HG03103 (cell line): ENCODE measurements around the gene ZNF431.
"Not testable (repeated sequence)": the region's sequence is repeated elsewhere in the genome, so short reads cannot be mapped to it uniquely, and the experiment has no call there.

ENCODE experiments used
- ATAC-seq: cut with Tn5 transposase; IDR thresholded peaks from one replicate; pipeline ENCODE4 v1.9.1; 2021; ENCODE audit warnings: low read depth; ENCODE audit not compliant: unreplicated experiment

ZNF431 gene

DNA sequence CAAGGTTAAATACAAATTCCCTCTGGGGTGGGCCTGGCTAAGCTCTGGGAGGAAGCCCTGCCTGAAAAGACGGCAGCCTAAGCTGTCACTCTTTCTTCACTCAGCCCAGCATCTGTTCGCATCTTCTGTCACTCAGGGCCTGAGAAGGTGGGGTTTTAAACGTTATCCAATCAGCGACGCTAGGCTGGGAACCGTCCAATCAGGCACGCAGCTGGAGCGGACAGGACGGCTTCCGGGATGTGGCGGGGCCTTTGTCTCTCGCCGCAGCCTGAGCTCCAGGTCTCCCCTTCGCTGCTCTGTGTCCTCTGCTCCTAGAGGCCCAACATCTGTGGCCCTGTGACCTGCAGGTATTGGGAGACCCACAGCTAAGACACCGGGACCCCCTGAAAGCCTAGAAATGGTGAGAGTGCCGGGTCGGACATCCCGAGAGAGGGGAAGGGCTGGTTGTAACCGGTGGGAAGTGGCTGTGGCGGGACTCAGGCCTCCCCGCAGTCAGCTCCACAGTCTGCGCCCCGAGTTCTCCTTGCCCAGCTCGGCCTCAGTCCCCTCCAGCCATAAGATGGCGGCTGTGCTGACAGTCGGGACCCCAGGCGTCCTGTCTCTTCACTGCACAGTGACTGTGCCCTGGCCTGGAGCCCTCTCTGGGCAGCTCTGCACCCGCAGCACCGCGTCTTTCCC, at the start of gene ZNF431:
Gene ZNF431, plus strand, starts transcription at position 254 of the 678 bp plus-strand sequence. Its CDS starts 144 bp downstream, at position 398.
- ATAC-seq, result peak; percentile 98

DNA sequence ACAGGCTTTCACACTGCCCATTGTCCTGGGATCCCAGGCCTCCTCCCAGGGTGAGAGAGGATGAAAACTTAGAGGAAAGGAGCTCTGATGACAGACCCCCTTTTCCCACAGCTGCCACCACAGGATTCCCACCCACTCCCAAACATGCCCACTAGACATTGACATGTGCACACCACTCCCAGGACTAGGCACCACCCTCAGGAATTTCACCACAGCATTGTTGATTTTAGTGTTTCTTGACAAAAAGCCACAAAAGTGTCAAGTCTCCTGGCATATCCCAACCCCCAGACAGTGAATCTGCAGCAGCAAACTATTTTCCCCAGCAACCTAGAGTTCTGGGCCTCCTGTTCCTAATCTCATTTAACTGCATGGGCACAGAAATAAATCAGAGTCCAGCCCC, 49.7 kb upstream of the ZNF431 start:
- no peak for ATAC-seq

DNA sequence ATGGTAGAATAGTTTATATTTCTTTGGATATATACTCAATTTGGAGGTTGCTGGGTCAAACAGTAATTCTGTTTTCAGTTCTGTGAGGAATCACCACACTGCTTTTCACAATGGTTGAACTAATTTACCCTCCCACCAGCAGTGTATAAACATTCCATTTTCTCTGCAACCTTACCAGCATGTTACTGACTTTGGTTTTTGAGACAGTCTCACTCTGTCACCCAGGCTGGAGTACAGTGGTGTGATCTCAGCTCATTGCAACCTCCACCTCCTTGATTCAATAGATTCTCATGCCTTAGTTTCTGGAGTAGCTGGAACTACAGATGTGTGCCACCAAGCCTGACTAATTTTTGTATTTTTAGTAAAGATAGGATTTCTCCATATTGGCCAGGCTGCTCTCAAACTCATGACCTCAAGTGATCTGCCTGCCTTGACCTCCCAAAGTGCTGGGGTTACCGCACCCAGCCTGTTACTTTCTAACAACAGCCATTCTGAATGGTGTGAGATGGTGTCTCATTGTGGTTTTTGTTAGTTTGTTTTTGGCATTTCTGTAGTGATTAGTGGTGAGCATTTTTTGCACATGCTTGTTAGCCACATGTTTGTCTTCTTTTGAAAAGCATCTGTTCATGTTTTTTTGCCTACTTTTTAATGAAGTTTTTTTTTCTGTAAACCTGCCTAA, 47.4 kb upstream of the ZNF431 start:
- no peak for ATAC-seq

DNA sequence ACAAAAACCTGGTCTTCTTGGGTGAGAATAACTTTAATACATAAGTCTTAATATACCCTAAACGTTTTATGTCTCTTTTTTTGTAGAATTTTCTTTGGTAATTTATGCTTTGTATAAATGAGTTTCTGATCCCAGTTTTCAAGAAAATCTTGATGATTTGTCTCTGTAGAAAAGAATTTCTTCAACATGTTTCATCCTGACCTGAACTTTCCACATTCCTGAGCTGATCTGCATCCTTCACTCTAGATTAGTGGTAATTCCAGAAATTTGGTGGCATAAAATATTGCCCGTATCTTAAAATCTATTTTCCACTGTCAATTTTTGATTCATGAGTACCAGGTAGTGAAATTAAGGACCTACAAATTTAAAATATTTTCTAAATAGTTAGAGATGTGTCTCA, 43.5 kb upstream of the ZNF431 start:
- no peak for ATAC-seq

DNA sequence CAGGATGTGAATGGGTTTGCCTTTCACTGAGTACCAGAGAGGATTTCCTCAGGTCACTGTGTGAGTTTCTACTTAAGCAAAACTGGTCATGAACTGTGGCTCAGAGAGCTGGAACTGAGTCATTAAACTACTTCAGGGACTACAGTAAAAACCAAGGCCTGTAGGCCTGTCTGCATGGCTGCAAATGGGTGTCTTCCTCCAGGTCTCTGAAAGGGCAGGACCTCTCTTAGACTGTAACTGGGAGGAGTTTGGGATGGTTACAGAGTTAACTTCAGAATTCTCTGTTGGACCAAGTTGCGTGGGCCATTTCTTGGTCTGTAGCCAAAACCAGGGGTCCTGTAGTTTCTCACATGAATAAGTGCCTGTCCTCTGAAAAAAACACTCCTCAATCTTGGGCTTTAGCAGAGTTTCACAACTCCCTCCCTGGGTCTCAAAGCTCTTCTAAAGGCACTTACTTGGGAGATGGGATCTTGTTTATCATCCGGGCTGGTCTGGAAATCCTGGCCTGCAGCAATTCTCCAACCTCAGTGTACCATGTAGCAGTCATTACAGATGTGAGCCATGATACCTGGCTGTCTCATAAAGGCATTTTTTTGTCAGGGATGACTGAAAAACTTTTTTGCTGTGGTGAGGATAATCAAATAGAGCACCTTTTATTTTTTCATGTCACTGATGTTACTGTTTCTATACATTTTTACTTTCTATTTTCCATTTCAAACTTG, 40.2 kb upstream of the ZNF431 start:
- ATAC-seq, result no peak

DNA sequence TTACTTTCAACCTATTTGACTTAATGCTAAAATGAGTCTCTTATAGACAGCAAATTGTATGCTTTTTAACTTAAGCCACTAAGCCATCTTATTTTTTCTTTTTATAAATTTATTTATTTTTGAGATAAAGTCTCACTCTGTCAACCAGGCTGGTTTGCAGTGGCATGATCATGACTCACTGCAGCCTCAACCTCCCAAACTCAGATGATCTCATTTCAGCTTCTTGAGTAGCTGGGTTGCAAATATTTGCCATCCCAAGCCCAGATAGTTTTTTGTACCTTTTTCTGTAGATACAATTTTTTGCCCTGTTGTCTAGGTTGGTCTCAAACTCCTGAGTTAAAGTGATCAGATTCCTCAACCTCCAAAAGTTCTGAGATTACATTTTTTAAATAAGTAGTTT, 32.7 kb upstream of the ZNF431 start:
- ATAC-seq, result no peak

DNA sequence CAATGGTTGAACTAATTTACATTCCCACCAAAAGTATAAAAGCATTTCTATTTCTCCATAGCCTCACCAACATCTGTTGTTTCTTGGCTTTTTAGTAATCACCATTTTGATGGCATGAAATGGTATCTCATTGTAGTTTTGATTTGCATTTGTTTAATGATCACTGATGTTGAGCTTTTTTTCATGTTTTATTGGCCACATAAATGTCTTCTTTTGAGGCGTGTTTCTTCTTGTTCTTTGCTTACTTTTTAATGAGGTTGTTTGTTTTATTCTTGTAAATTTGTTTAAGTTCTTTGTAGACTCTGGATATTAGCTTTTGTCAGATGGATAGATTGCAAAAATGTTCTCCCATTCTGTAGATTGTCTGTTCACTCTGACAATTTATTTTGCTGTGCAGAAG, 31.7 kb upstream of the ZNF431 start:
- no peak for ATAC-seq

DNA sequence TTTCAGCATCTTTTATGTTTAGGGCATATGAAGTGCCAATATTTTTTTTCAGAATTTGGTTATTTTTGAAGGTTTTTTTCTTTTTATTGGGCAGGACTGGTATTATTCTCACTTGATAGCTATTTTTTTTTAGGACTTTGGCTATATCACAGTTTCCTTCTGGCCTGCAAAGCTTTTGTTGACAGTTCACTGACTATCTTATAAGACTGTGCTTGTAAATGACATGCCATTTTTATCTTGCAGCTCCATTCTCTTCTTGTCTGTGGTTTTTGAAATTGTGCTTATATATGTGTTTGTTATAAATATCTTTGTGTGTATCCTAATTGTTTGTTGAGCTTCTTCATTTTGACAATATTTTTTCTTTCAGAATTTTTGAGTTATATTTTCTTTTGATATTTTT, 26.4 kb upstream of the ZNF431 start:
- ATAC-seq, result no peak

DNA sequence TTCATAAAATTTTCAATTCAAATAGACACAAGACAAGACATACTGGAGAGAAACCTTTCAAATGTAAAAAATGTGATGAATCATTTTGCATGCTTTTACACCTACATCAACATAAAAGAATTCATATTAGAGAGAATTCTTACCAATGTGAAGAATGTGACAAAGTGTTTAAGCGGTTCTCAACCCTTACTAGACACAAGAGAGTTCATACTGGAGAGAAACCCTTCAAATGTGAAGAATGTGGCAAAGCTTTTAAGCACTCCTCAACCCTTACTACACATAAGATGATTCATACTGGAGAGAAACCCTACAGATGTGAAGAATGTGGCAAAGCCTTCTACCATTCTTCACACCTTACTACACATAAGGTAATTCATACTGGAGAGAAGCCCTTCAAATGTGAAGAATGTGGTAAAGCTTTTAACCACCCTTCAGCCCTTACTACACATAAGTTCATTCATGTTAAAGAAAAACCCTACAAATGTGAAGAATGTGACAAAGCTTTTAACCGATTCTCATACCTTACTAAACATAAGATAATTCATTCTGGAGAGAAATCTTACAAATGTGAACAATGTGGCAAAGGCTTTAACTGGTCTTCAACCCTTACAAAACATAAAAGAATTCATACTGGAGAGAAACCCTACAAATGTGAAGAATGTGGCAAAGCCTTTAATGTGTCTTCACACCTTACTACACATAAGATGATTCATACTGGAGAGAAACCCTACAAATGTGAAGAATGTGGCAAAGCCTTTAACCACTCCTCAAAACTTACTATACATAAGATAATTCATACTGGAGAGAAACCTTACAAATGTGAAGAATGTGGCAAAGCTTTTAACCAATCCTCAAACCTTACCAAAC, 24.6 kb upstream of the ZNF431 start:
- ATAC-seq, result no peak

DNA sequence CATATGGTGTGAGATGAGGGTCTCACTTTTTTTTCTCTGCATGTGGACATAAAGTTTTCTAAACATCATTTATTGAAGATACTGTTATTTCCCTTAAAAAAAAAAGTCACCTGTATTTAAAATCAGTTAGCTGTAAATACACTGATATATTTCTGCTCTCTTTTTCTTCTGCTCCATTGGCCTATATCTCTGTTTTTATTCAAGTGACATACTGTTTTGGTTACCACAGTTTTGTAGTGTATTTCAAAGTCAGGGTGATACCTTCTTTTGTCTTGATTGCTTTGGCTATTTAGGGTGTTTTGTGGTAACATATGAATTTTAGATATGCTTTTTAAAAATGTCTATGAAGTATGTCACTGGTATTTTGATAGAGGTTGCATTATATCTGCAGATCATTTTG, 15.8 kb upstream of the ZNF431 start:
- no peak for ATAC-seq

DNA sequence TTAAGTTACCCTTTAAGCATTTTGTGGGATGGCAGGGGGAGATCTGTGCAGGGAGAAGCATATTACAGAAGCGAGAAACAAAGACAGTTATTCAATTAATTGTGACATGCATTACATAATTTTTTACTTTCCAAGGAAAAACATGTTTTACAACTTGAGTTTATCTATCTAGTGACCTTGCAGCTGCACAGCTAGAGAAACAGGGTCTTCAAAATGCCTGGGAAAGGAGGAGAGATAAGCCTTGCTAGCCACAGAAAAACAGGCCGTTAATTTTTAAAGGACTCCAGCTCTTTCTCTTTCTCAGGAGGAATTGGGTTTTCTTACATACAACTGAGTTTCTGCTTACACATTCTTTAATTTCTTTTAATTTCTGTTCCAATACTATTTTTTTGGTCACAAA, 14.8 kb upstream of the ZNF431 start:
- ATAC-seq, result no peak

DNA sequence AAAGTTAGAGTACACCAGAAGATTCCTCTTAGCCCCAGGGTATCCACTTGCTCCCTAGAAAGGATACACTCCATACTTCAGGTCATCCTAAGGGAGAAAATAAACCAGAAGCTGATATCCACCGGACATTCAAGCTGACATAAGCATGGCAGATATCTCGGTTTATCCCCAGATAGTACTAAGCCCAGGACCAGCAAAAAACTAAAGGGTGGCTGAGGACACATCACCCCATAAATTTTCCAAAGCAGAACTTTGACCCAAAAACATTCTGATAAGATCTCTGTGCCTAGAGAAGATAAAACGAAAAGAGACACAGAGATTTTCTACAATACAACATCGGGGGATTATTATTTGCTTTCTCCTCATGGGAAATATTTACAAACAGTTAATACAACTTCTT, 13.9 kb upstream of the ZNF431 start:
- no peak for ATAC-seq

DNA sequence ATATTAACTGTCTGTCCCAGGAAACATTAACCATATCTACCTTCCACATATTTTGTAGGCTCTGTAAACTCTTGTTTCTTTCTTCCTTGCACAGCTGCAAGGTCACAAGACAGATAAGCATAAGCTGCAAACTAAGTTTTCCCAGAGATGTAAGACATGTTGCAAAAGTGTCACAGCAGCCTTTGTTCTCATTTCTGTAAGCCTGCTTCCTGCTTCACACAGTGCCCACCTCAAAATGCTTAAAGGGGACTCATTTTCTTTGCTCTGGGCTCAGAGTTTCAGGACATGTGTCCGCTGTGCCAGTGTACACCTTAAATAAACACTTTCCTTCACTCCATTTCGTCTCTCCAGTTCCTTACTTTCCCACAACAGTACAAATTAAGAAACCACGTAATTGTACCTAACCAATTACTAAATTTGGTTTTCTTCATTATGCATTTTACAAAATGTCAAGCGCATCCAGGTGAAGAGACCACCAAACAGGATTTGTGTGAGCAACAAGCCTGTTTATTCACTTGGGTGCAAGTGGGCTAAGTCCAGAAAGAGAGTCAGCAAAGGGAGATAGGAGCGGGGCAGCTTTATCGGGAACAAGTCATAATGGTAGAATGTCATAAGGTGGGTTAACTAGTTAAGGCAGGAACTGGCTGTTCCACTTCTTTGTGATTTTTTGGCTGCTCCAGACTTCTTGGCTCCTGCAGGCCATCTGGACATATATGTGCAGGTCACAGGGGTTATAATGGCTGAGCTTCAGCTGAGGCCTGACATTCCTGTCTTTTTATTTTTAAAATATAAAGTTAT, 12.7 kb upstream of the ZNF431 start:
- ATAC-seq, result no peak

DNA sequence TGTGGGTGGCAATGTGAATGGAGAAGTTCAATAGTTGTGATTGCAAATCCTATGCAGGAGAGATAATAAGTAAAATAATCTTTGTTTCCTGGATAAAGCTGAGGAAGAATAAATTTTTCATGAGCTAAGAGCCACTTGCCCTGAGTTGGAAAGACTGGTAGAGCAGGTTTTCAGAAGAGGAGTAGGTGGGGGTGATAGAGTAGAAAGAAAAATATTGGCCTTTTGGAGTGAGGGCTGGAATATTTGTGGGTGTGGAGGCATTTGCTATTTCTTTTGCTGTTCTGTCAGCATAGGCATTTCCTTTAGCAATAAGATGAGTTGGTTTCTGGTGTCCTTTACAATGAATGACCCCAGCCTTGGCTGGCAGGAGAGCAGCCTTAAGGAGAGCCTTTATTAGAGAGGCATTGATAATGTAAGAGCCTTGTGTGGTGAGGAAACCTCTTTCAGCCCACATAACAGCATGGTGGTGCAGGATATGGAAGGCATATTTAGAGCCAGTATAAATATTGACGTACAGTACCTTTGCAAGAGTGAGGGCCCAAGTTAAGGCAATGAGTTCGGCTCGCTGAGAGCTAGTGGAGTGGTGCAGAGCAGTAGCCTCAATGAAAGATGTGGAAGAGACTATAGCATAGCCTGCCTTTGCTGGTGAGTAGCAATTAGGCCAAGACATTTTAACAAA, 11.6 kb upstream of the ZNF431 start:
- no peak for ATAC-seq

DNA sequence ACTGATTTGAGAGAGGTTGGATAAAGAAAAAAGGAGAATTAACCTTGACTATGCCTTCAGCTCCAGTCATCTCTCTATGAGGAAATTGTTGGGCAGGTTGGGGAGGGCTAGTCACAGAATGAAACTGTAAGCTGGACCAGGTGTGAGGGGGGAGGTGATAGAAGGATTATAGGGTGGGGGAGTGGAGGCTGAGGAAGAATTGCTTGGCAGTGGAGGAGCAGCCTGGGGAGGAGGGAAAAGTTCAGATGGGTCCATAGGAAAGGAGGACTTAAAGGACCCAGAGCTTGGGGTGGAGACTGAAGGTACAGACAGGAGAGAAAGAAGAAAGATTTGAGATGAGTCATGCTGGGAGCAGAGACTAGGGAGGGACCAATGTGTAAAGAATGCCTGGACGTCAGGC, 8.2 kb upstream of the ZNF431 start:
- ATAC-seq, result no peak

DNA sequence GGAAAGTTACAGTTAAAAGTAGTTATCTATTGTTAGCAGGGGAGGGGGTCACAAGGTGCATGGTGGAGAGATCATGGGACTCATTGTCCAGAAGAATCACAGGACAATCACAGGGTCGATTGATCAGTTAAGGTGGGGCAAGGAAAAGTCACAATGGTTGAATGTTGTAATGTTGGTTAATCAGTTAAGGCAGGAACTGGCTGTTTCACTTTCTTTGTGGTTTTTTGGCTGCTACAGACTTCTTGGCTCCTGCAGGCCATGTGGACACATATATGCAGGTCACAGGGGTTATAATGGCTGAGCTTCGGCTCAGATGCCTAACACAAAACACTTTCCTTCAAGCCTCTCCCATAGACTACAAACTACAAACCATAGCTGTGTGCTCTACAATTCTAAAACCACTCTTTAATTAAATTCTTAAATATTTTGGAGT, 6.9 kb upstream of the ZNF431 start:
- ATAC-seq, result no peak

DNA sequence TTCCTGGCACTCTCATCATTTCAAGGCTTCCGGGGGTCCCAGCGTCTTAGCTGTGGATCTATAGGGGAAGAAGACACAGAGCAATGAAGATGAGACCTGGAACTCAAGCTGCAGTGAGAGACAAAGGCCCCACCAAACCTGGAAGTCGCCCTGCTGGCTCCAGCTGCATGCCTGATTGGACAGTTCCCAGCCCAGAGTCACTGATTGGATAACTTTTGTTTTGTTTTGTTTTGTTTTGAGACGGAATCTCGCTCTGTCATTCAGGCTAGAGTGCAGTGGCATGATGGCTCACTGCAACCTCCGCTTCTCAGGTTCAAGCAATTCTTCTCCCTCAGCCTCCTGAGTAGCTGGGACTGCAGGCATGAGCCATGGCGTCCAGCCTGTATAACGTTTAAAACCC, 6.4 kb upstream of the ZNF431 start:
- no peak for ATAC-seq

DNA sequence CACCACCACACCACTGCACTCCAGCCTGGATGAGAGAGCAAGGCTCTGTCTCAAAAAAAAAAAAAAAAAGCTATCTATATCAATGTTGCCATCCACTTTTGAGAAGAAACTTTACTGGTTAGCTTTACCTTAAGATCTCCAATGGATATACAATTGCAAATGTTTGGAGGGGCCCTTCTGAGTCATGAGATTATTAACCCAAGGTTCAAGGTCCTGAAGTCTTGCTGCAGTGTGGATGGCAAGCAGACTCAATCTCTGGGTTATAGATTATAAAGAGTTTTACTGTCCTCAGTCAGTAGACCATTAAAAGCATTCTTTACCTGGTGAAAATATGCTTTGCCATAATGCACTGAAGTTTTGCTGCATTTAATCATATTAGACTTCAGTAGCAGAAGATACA, 3.7 kb upstream of the ZNF431 start:
- ATAC-seq, result no peak

DNA sequence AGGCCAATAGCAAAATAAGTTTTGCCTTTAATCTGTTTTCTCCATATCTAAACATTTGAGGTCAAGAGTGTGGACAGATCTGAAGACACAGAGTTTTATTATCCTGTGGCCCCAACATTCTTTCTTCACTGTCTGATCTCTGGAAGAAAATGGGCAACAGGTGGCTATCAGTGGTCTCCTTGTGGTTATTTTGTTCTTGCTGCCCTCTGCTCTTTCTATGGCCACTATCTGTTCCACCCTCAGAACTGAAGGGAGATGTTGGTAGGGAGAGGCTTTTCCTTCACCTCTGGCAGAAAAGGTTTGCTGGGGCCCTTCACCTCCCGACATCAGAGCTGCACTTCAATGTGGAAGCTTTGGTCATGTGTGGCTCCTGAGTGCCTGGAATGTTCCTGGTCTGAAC, 834 bp upstream of the ZNF431 start:
- ATAC-seq, result not testable (repeated sequence)
